EL (cell line): Measurements from ENCODE around the gene PDRG1.
"Not testable (repeated sequence)": the region's sequence is repeated elsewhere in the genome, so short reads cannot be mapped to it uniquely, and the experiment has no call there.

Experiments used
- DNase-seq: peaks from one replicate; pipeline ENCODE4 v3.0.0-alpha.2; 2016

PDRG1 gene

GRCh38 chr20:31925631-31926030 is 26.2 kb downstream of the PDRG1 start:
- DNase-seq, result no peak

- DNase-seq, result no peak
Observed at GRCh38 chr20:31924561-31924960, 27.3 kb downstream of the PDRG1 start.

- no peak for DNase-seq
Observed at GRCh38 chr20:31923388-31924331, 28.2 kb downstream of the PDRG1 start.

GRCh38 chr20:31922588-31922987 is 29.3 kb downstream of the PDRG1 start:
- DNase-seq, result no peak

GRCh38 chr20:31922181-31922580 is 29.7 kb downstream of the PDRG1 start:
- DNase-seq, result no peak

DNA sequence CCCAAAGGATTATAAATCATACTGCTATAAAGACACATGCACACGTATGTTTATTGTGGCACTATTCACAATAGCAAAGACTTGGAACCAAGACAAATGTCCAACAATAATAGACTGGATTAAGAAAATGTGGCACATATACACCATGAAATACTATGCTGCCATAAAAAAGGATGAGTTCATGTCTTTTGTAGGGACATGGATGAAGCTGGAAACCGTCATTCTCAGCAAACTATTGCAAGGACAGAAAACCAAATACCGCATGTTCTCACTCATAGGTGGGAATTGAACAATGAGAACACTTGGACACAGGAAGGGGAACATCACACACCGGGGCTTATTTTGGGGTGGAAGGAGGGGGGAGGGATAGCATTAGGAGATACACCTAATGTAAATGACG is 30.4 kb downstream of the PDRG1 start:
- not testable (repeated sequence) for DNase-seq

DNA sequence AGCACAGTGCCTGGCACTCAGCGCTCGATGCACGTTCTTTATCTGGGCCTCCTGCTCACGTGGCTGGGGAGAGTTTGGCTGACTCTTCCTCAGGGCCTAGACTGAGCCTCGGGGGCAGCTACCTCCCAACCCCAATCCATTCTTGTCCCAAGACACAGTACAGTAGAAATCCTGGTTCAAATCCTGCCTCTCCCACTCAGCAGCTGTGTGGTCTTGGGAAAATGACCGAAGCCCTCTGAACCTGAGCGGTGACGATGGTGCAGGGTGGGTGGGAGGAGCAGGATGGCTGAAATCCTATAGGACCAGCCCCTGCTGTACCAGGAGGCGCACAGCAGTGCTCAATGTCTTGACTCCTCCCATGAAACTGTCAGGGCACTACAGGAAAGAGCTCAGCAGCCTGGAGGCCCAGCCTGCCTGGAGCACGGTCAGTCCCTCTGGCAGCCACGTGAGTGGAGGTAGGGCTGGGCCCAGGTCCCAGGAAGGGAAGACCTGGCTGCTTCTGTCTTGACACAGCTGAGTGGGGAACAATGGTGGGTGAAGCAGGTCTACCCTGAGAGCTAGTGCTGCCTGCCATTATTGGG is 31.5 kb downstream of the PDRG1 start:
- no peak for DNase-seq

DNA sequence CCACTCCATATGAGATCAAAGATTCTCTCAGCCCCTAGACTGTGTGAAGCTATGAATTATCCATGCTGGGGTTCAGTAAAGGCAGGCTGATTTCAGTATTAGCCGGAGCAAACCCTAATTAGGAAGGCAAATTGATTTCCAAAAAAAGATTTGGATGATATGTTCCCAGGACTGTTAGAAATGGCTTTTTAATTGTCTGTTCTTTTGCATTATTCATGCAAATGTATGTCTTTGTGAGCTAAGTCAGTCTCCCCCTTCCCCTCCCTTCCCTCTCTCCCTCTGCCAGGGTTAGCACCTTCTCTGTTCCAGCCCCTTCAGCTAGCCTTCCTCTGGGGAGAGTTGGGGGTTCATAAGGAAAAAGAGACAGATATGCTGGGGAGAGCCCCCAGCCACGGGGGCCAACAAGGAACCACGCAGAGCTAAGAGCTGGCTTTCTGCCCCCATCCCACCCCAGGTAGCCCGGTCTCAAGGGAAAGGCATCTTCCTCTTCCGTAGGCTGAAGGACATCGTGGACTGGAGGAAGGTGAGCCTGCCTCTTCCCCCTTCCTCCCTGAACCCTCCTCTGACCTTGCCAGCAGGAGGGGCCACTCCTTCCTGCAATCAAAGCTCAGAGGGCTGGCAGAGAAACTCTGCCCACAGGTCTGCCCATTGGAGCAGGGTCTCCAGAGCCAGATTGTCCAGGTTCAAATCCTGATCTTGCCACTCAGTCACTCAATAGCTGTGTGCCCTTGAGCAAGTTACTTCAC is 32.3 kb downstream of the PDRG1 start:
- no peak for DNase-seq

GRCh38 chr20:31918466-31919105 is 33.3 kb downstream of the PDRG1 start:
- no peak for DNase-seq

GRCh38 chr20:31917962-31918412 is 33.9 kb downstream of the PDRG1 start:
- not testable (repeated sequence) for DNase-seq

GRCh38 chr20:31916708-31917107 is 35.1 kb downstream of the PDRG1 start:
- no peak for DNase-seq

GRCh38 chr20:31915491-31916280 is 36.2 kb downstream of the PDRG1 start:
- no peak for DNase-seq

DNA sequence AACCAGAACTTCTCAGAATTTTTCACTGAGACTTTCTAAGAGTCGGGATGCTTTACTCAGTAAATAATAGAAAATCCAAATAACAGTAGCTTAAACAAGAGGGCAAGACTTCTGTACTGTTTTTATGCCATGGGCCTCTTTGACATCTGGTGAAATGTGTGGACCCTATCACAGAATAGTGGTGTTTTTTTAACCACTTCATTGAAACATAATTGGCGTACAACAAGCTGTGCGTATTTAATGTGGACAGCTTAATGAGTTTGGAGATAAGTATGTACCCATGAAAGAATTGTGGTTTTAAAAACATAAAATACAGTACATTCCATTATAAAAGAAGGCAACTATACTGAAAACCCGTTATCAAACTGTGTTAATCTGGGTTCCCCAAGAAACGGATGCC is 37.7 kb downstream of the PDRG1 start:
- no peak for DNase-seq

GRCh38 chr20:31913431-31914157 is 38.3 kb downstream of the PDRG1 start:
- DNase-seq, result no peak

DNA sequence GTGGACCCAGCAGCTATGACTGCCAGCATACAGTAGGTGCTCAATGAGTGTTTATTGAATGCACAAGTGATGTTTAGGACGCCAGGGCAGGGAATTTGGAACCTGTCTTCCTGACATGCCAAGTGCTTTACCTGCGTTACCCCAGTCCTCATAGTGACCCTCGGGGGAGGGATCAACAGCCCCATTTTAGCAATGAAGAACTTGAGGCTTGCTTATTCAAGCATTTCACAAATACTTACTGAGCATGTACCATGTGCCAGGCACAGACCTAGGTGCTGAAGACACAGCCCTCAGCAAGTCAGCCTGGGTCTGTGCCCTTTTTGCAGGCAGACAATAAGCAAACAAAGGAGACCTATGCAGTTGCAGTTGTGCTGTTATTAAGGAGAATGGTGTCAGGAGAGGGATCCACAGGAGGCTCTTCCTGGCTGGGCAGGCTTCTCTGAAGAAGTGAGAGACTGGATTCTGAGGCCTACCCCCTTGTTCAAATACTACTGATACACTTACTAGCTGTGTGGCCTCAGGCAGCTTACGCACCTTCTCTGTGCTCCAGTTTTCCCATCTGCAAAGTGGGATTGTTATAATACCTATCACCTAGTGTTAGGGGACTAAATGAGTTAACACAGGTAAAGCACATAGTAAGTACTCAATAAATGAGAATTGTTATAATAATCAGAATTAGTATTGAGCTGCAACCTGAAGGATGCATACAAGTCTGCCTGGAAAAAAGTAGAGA is 41.6 kb downstream of the PDRG1 start:
- no peak for DNase-seq

- DNase-seq, result no peak
Observed at GRCh38 chr20:31909253-31910070, 42.4 kb downstream of the PDRG1 start.

DNA sequence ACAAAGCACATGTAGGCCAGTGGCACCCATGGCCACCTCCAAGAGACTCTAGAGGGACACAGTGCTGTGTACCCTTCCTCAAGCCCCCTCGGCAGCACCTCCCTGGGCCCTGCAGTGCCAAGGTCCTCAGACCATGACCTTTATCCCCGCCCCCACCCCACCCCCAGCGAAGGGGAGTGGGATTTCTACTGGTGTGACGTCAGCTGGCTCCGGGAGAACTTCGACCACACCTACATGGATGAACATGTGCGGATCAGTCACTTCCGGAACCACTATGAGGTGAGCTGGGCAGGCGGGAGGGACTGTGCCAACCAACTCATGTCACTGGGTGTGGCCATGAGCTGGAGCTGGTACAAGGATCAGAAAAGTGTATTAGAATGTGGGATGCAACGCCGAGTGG is 43.4 kb downstream of the PDRG1 start:
- no peak for DNase-seq

GRCh38 chr20:31908016-31908415 is 43.8 kb downstream of the PDRG1 start:
- DNase-seq, result no peak

DNA sequence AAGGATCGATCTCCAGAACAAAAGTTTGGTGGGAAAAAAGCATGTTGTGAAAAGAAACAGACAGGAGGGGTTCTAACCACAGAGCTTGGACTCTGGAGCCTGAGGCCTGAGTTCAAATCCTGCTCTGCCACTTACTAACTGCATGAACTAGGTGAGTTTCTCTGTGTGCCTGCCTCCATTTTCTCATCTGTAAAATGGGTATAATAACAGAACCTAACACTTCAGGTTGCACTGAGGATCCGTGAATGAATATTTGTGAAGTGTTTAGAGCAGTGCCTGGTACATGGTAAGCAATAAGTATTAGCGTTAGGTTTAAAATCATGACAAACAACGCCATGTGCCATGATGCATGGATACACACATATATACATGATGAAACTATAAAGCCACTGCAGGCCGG is 44.8 kb downstream of the PDRG1 start:
- no peak for DNase-seq

DNA sequence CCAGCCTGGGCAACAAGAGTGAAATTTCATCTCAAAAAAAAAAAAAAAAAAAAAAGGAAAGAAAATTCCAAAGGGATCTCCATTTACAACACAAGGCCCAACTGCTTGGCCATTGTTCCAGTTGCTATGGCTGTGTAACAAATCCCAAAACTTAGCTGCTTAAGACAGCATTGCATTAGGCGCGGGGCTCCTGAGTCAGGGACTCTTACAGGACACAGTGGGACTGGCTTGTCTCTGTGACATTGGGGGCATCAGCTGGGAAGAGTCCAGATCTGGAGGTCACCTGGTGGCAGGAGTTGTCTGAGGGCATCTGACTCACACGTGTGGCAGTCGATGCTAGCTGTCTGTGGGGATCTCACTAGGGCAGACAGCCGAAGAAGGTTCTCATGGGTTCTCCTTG is 45.8 kb downstream of the PDRG1 start:
- DNase-seq, result no peak
